22Rv1 (cell line): ENCODE results near the gene HOXC4.

Source experiments
- H3K27ac ChIP-seq: fragments of 450-650 bp; 2 replicates; pipeline ENCODE4 v1.5.1; 2017
- ZFX ChIP-seq: fragments of 450-650 bp; IDR thresholded peaks from 2 replicates; pipeline ENCODE4 v1.6.1; 2017; ENCODE audit warnings: antibody characterized with exemption, borderline replicate concordance
- TF ChIP-seq, protein P1 (sequence below): fragments of 450-650 bp; IDR thresholded peaks from 2 replicates; pipeline ENCODE4 v1.5.1; 2017; ENCODE audit warnings: mild to moderate bottlenecking

The HOXC4 gene

GRCh38 chr12:54028314-54029201 is 25.1 kb upstream of the HOXC4 start, which contains the start of gene HOXC6:
Gene HOXC6 (plus strand): TSS chr12:54028440. CDS start chr12:54028522, 82 bp downstream.
- H3K27ac ChIP-seq: peak within 1 kb of the TSS; percentile 57
- no peak for TF ChIP-seq ZFX
- TF ChIP-seq, protein P1, sequence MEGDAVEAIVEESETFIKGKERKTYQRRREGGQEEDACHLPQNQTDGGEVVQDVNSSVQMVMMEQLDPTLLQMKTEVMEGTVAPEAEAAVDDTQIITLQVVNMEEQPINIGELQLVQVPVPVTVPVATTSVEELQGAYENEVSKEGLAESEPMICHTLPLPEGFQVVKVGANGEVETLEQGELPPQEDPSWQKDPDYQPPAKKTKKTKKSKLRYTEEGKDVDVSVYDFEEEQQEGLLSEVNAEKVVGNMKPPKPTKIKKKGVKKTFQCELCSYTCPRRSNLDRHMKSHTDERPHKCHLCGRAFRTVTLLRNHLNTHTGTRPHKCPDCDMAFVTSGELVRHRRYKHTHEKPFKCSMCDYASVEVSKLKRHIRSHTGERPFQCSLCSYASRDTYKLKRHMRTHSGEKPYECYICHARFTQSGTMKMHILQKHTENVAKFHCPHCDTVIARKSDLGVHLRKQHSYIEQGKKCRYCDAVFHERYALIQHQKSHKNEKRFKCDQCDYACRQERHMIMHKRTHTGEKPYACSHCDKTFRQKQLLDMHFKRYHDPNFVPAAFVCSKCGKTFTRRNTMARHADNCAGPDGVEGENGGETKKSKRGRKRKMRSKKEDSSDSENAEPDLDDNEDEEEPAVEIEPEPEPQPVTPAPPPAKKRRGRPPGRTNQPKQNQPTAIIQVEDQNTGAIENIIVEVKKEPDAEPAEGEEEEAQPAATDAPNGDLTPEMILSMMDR: no peak

DNA sequence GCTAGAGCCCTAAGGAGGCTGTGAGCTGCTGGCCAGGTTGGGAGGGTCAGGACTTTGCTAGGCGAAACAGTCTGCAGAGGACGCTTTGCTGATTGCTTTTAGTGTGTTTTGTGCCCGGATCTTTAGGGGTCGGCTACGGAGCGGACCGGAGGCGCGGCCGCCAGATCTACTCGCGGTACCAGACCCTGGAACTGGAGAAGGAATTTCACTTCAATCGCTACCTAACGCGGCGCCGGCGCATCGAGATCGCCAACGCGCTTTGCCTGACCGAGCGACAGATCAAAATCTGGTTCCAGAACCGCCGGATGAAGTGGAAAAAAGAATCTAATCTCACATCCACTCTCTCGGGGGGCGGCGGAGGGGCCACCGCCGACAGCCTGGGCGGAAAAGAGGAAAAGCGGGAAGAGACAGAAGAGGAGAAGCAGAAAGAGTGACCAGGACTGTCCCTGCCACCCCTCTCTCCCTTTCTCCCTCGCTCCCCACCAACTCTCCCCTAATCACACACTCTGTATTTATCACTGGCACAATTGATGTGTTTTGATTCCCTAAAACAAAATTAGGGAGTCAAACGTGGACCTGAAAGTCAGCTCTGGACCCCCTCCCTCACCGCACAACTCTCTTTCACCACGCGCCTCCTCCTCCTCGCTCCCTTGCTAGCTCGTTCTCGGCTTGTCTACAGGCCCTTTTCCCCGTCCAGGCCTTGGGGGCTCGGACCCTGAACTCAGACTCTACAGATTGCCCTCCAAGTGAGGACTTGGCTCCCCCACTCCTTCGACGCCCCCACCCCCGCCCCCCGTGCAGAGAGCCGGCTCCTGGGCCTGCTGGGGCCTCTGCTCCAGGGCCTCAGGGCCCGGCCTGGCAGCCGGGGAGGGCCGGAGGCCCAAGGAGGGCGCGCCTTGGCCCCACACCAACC is 23.9 kb upstream of the HOXC4 start:
- no peak for TF ChIP-seq ZFX
- TF ChIP-seq, protein P1: no peak

GRCh38 chr12:54030442-54030801 is 23.2 kb upstream of the HOXC4 start:
- no peak overlapping the region for H3K27ac ChIP-seq
- TF ChIP-seq ZFX: no peak
- TF ChIP-seq, protein P1: no peak

More for the DNA sequence above, 23.9 kb upstream of the HOXC4 start:
- H3K27ac ChIP-seq: no peak overlapping the region

DNA sequence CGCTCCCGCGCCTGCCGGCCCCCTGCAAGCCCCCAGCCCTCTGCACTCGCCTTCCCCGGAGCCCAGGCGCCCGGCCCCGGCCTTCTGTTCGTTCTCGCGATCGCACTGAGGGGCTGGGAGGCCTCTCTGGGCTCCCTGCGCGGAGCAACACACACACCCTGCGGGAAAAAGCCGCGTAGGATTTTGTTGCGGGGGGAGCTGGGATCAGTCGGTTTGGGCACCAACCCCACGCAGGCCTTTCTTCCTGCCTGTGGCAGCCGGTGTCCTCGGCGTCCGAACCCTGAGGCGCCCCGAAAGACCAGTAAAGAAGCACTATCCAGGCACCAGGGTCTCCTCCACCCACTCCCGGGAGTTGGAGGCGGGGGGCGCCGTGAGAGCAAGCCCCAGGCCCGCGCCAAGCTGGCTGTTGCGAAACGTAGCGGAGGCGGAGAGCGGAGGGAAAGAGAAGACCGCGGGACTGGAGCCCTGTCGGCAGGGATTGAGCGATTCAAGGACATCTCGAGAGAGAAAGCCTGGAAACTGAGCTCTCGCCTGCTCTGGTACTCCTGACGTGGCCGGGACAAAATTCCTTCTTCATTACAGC is 22.7 kb upstream of the HOXC4 start:
- no peak overlapping the region for H3K27ac ChIP-seq

DNA sequence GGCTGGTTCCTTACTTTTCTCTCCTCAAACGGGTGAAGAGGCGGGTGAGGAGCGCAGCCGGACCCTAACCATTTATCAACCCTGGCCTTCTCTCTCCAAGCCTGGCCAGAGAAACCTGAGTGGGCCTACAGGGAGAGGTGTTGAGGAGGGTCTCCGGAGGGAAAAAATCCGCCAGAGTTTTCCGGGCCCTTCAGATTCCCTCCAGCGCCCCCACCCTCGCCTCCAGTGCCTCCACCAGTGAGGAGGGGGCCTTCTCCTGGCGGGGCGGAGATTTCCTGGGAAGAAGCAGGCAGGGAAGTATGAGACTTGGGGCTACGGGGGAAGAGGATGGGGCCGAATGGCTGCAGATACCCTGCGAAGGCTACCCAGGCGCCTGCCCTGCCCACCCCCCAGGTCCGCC is 22.2 kb upstream of the HOXC4 start:
- H3K27ac ChIP-seq: no peak overlapping the region; the same call in 1 of the 2 replicates
- TF ChIP-seq, protein P1: no peak
- TF ChIP-seq ZFX: no peak

More for the DNA sequence above, 22.7 kb upstream of the HOXC4 start:
- TF ChIP-seq, protein P1: no peak
- no peak for TF ChIP-seq ZFX

DNA sequence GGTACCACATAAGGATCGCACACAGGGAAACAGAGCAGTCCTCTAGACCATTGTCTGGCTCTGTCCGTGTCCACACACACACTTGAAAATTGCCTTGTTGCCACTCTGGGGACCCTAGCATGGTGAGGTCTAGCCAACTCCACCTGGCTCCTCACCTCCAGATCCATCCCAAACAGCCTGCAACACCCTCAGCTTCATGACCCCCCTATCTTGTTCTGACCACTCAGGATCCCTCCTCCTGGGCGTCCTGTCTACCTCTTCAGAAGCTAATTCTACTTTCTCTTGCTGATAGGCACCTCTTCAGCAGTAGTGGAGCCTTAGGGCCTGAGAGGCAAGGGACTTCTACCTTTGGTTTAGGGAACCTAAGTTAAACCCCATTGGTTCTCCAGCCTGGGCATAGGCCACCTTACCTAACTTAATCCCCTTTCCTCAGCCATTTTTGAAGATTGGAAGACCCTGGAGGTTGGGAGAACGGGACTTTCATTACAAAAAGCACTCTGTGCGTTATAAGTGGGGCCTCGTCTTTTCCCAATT is 21.5 kb upstream of the HOXC4 start:
- H3K27ac ChIP-seq: peak overlapping the region; percentile 75; the same call in 1 of the 2 replicates

More for the DNA sequence above, 21.5 kb upstream of the HOXC4 start:
- TF ChIP-seq ZFX: no peak
- TF ChIP-seq, protein P1: no peak
